Stimulated activated CD4-positive, alpha-beta T cell treated with anti-CD3 and anti-CD28 coated beads, Interleukin-15, amount 100 ng/mL, for 48 hours (primary cell): Measurements from ENCODE around the gene POU3F3.

ENCODE experiments used
- DNase-seq, 2 donors: peaks; one replicate each; pipeline ENCODE4 v3.0.0-alpha.2; 2020; ENCODE audit warnings: low read depth in 2 of 2

POU3F3 gene

GRCh38 chr2:104875262-104875661 is 21.3 kb downstream of the POU3F3 start:
- no peak for DNase-seq

GRCh38 chr2:104876606-104877570 is 23.0 kb downstream of the POU3F3 start:
- no peak for DNase-seq

GRCh38 chr2:104878863-104879512 is 25.1 kb downstream of the POU3F3 start:
- no peak for DNase-seq

- DNase-seq = no peak
Observed at GRCh38 chr2:104880076-104880475, 26.2 kb downstream of the POU3F3 start.

GRCh38 chr2:104883357-104883756 is 29.4 kb downstream of the POU3F3 start:
- DNase-seq = no peak

- DNase-seq = no peak
Observed at GRCh38 chr2:104885119-104885782, 31.3 kb downstream of the POU3F3 start.

GRCh38 chr2:104887676-104888075 is 33.8 kb downstream of the POU3F3 start:
- DNase-seq = no peak

- no peak for DNase-seq
Observed at GRCh38 chr2:104888489-104889258, 34.8 kb downstream of the POU3F3 start.

- no peak for DNase-seq
Observed at GRCh38 chr2:104889291-104889959, 35.5 kb downstream of the POU3F3 start.

- DNase-seq = no peak
Observed at GRCh38 chr2:104889960-104890684, 36.2 kb downstream of the POU3F3 start.

GRCh38 chr2:104890685-104891069 is 36.8 kb downstream of the POU3F3 start:
- no peak for DNase-seq

- no peak for DNase-seq
Observed at GRCh38 chr2:104891145-104891544, 37.2 kb downstream of the POU3F3 start.

- no peak for DNase-seq
Observed at GRCh38 chr2:104896446-104896845, 42.5 kb downstream of the POU3F3 start.

GRCh38 chr2:104897515-104898184 is 43.7 kb downstream of the POU3F3 start:
- DNase-seq = no peak

GRCh38 chr2:104900608-104901007 is 46.7 kb downstream of the POU3F3 start:
- DNase-seq = no peak

GRCh38 chr2:104901037-104901881 is 47.3 kb downstream of the POU3F3 start:
- no peak for DNase-seq

- DNase-seq = no peak
Observed at GRCh38 chr2:104902317-104902716, 48.4 kb downstream of the POU3F3 start.
